Measurements from ENCODE around the gene TBL3. TPM values are rescaled to one million over a fixed set of nuclear protein-coding genes. Genes with fewer than 3 reads are reported as not detected.

TBL3 gene
- total and polyA plus RNA-seq, 2 experiments from 2014 or later = 67.3 to 94.7 TPM

GRCh38 chr16:2028620-2029220 is 56.9 kb downstream of the TBL3 start:
- Histone ChIP-seq H3K4me1 (ENCODE audit: low read depth) (peaks cover 4% of the 10 kb centered on the region), H3K27ac (no peak overlapping the region), H3K36me3 (no peaks in the 10 kb centered on the region), H3K4me3 (no peak overlapping the region), H3K27me3 (peaks cover 4% of the 10 kb centered on the region), H3K9me3 (ENCODE audit: low read depth) (no peaks in the 10 kb centered on the region)
- no peak for DNase-seq (ENCODE audit: low read depth in 1 of 2, low spot score in 1 of 2)
- TF ChIP-seq, protein P1, sequence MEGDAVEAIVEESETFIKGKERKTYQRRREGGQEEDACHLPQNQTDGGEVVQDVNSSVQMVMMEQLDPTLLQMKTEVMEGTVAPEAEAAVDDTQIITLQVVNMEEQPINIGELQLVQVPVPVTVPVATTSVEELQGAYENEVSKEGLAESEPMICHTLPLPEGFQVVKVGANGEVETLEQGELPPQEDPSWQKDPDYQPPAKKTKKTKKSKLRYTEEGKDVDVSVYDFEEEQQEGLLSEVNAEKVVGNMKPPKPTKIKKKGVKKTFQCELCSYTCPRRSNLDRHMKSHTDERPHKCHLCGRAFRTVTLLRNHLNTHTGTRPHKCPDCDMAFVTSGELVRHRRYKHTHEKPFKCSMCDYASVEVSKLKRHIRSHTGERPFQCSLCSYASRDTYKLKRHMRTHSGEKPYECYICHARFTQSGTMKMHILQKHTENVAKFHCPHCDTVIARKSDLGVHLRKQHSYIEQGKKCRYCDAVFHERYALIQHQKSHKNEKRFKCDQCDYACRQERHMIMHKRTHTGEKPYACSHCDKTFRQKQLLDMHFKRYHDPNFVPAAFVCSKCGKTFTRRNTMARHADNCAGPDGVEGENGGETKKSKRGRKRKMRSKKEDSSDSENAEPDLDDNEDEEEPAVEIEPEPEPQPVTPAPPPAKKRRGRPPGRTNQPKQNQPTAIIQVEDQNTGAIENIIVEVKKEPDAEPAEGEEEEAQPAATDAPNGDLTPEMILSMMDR (IDR thresholded peaks at IDR 0.05; ENCODE audit: low read depth, low read length) = no peak

GRCh38 chr16:2029350-2029749 is 57.5 kb downstream of the TBL3 start:
- H3K27me3 ChIP-seq = peaks cover 4% of the 10 kb centered on the region
- peaks cover 7% of the 10 kb centered on the region for H3K4me1 ChIP-seq (ENCODE audit: low read depth)
- no peaks in the 10 kb centered on the region for H3K9me3 ChIP-seq (ENCODE audit: low read depth)
- H3K4me3 ChIP-seq = no peak overlapping the region
- no peak overlapping the region for H3K27ac ChIP-seq
- no peaks in the 10 kb centered on the region for H3K36me3 ChIP-seq
- TF ChIP-seq, protein P1 (IDR thresholded peaks at IDR 0.05; ENCODE audit: low read depth, low read length) = no peak
- DNase-seq (ENCODE audit: low read depth in 1 of 2, low spot score in 1 of 2) = no peak

DNA sequence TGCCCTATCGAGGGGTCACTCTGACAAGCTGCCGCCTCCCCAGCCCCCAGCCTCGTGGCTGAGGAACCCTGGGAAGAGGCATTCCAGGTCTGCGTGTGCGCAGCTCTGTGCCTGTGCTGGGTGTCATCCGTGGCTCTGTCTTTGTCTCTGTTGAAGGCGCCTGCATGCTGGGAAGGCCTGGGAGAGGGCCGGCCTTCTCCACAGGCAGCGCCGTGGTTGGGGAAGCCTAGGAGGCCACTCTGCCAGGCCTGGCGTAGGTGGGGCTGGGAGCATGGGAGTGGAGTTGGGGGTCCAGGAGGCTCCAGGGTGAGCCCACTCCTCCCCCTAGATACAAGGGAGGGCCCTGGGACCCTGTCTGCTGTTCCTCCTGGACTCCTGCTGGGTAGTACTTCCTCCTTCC is 58.2 kb downstream of the TBL3 start:
- H3K27ac ChIP-seq = no peak overlapping the region
- H3K4me3 ChIP-seq = no peak overlapping the region
- DNase-seq (ENCODE audit: low read depth in 1 of 2, low spot score in 1 of 2) = no peak
- peaks cover 4% of the 10 kb centered on the region for H3K27me3 ChIP-seq
- no peaks in the 10 kb centered on the region for H3K36me3 ChIP-seq
- no peaks in the 10 kb centered on the region for H3K9me3 ChIP-seq (ENCODE audit: low read depth)
- H3K4me1 ChIP-seq (ENCODE audit: low read depth) = peaks cover 7% of the 10 kb centered on the region
- TF ChIP-seq, protein P1 (IDR thresholded peaks at IDR 0.05; ENCODE audit: low read depth, low read length) = no peak

GRCh38 chr16:2031081-2031577 is 59.3 kb downstream of the TBL3 start:
- peaks cover 4% of the 10 kb centered on the region for H3K27me3 ChIP-seq
- TF ChIP-seq, protein P1 (IDR thresholded peaks at IDR 0.05; ENCODE audit: low read depth, low read length) = no peak
- H3K9me3 ChIP-seq (ENCODE audit: low read depth) = no peaks in the 10 kb centered on the region
- H3K4me1 ChIP-seq (ENCODE audit: low read depth) = peaks cover 7% of the 10 kb centered on the region
- H3K4me3 ChIP-seq = no peak overlapping the region
- H3K36me3 ChIP-seq = no peaks in the 10 kb centered on the region
- DNase-seq (ENCODE audit: low read depth in 1 of 2, low spot score in 1 of 2) = no peak
- no peak overlapping the region for H3K27ac ChIP-seq

Other genes starting within 250 kb of the TBL3 start
- gene NME3, start 200.5 kb upstream of the TBL3 start, total RNA-seq = 72.2 and 106 TPM in 2 replicates
- gene NME3, start 200.5 kb upstream of the TBL3 start, polyA plus RNA-seq = 76.9 and 112 TPM in 2 replicates
- gene EME2, start 199.2 kb upstream of the TBL3 start, total RNA-seq = 19.3 and 42.7 TPM in 2 replicates
- gene EME2, start 199.2 kb upstream of the TBL3 start, polyA plus RNA-seq = 13.2 and 18.7 TPM in 2 replicates
- 188 and 195 TPM in 2 replicates for gene MRPS34, start 198.9 kb upstream of the TBL3 start, total RNA-seq
- gene MRPS34, start 198.9 kb upstream of the TBL3 start, polyA plus RNA-seq = 164 and 172 TPM in 2 replicates
- 90.5 and 101 TPM in 2 replicates for gene SPSB3, start 189.5 kb upstream of the TBL3 start, total RNA-seq
- 81.4 and 96.4 TPM in 2 replicates for gene SPSB3, start 189.5 kb upstream of the TBL3 start, polyA plus RNA-seq
- 151 and 166 TPM in 2 replicates for gene NUBP2, start 189.1 kb upstream of the TBL3 start, total RNA-seq
- 121 and 138 TPM in 2 replicates for gene NUBP2, start 189.1 kb upstream of the TBL3 start, polyA plus RNA-seq
- 1.2 and 2.1 TPM in 2 replicates for gene IGFALS, start 178.3 kb upstream of the TBL3 start, total RNA-seq
- 1.3 TPM in 1 of 2 replicates, not detected in the other for gene IGFALS, start 178.3 kb upstream of the TBL3 start, polyA plus RNA-seq
- 219 and 341 TPM in 2 replicates for gene HAGH, start 145.2 kb upstream of the TBL3 start, total RNA-seq
- gene HAGH, start 145.2 kb upstream of the TBL3 start, polyA plus RNA-seq = 163 and 169 TPM in 2 replicates
- 73.5 and 129 TPM in 2 replicates for gene FAHD1, start 144.8 kb upstream of the TBL3 start, total RNA-seq
- gene FAHD1, start 144.8 kb upstream of the TBL3 start, polyA plus RNA-seq = 48.0 and 55.3 TPM in 2 replicates
- 2.0 TPM in 1 of 2 replicates, not detected in the other for gene MEIOB, start 99.9 kb upstream of the TBL3 start, total RNA-seq
- 1.3 TPM in 1 of 2 replicates, not detected in the other for gene MEIOB, start 99.9 kb upstream of the TBL3 start, polyA plus RNA-seq
- not detected in 2 replicates for gene HS3ST6, start 53.6 kb upstream of the TBL3 start, total RNA-seq
- gene HS3ST6, start 53.6 kb upstream of the TBL3 start, polyA plus RNA-seq = not detected in 2 replicates
- gene MSRB1, start 28.9 kb upstream of the TBL3 start, total RNA-seq = 13.6 and 22.4 TPM in 2 replicates
- 27.8 and 35.1 TPM in 2 replicates for gene MSRB1, start 28.9 kb upstream of the TBL3 start, polyA plus RNA-seq
- gene RPL3L, start 17.4 kb upstream of the TBL3 start, total RNA-seq = not detected in 2 replicates
- gene RPL3L, start 17.4 kb upstream of the TBL3 start, polyA plus RNA-seq = 0.07 and 0.28 TPM in 2 replicates
- 291 and 575 TPM in 2 replicates for gene NDUFB10, start 12.5 kb upstream of the TBL3 start, total RNA-seq
- 485 and 518 TPM in 2 replicates for gene NDUFB10, start 12.5 kb upstream of the TBL3 start, polyA plus RNA-seq
- gene RPS2, start 7.2 kb upstream of the TBL3 start, total RNA-seq = 2,958 and 3,550 TPM in 2 replicates
- gene RPS2, start 7.2 kb upstream of the TBL3 start, polyA plus RNA-seq = 2,155 and 2,484 TPM in 2 replicates
- gene RNF151, start 5.2 kb upstream of the TBL3 start, total RNA-seq = 0.21 TPM in 1 of 2 replicates, not detected in the other
- gene RNF151, start 5.2 kb upstream of the TBL3 start, polyA plus RNA-seq = 0.38 and 0.54 TPM in 2 replicates
- gene NOXO1, start 9.4 kb downstream of the TBL3 start, total RNA-seq = 0.25 and 1.3 TPM in 2 replicates
- 0.80 and 1.2 TPM in 2 replicates for gene NOXO1, start 9.4 kb downstream of the TBL3 start, polyA plus RNA-seq
- 52.8 and 53.5 TPM in 2 replicates for gene GFER, start 12.1 kb downstream of the TBL3 start, total RNA-seq
- gene GFER, start 12.1 kb downstream of the TBL3 start, polyA plus RNA-seq = 43.8 and 46.9 TPM in 2 replicates
- gene SYNGR3, start 17.9 kb downstream of the TBL3 start, total RNA-seq = 27.2 and 28.5 TPM in 2 replicates
- 21.8 and 27.1 TPM in 2 replicates for gene SYNGR3, start 17.9 kb downstream of the TBL3 start, polyA plus RNA-seq
- 35.6 and 50.4 TPM in 2 replicates for gene ZNF598, start 37.8 kb downstream of the TBL3 start, total RNA-seq
- gene ZNF598, start 37.8 kb downstream of the TBL3 start, polyA plus RNA-seq = 28.8 and 34.5 TPM in 2 replicates
- gene NPW, start 47.7 kb downstream of the TBL3 start, total RNA-seq = 3.3 and 16.2 TPM in 2 replicates
- gene NPW, start 47.7 kb downstream of the TBL3 start, polyA plus RNA-seq = 13.4 and 38.6 TPM in 2 replicates
- 33.0 and 34.7 TPM in 2 replicates for gene NHERF2, start 54.8 kb downstream of the TBL3 start, total RNA-seq
- 37.4 and 50.7 TPM in 2 replicates for gene NHERF2, start 54.8 kb downstream of the TBL3 start, polyA plus RNA-seq
- 61.1 and 61.3 TPM in 2 replicates for gene NTHL1, start 75.8 kb downstream of the TBL3 start, total RNA-seq
- 51.3 and 62.7 TPM in 2 replicates for gene NTHL1, start 75.8 kb downstream of the TBL3 start, polyA plus RNA-seq
- 103 and 152 TPM in 2 replicates for gene TSC2, start 75.9 kb downstream of the TBL3 start, total RNA-seq
- 123 and 142 TPM in 2 replicates for gene TSC2, start 75.9 kb downstream of the TBL3 start, polyA plus RNA-seq
- 115 and 206 TPM in 2 replicates for gene PKD1, start 163.8 kb downstream of the TBL3 start, total RNA-seq
- 49.9 and 55.3 TPM in 2 replicates for gene PKD1, start 163.8 kb downstream of the TBL3 start, polyA plus RNA-seq
- 5.0 and 6.5 TPM in 2 replicates for gene RAB26, start 176.6 kb downstream of the TBL3 start, total RNA-seq
- 12.1 and 16.7 TPM in 2 replicates for gene RAB26, start 176.6 kb downstream of the TBL3 start, polyA plus RNA-seq
- gene TRAF7, start 183.7 kb downstream of the TBL3 start, total RNA-seq = 67.5 and 71.6 TPM in 2 replicates
- 32.3 and 37.4 TPM in 2 replicates for gene TRAF7, start 183.7 kb downstream of the TBL3 start, polyA plus RNA-seq
- 15.5 TPM in 2 replicates for gene CASKIN1, start 224.6 kb downstream of the TBL3 start, total RNA-seq
- gene CASKIN1, start 224.6 kb downstream of the TBL3 start, polyA plus RNA-seq = 14.3 and 15.4 TPM in 2 replicates
- gene MLST8, start 233.4 kb downstream of the TBL3 start, total RNA-seq = 81.4 and 100.0 TPM in 2 replicates
- 117 and 122 TPM in 2 replicates for gene MLST8, start 233.4 kb downstream of the TBL3 start, polyA plus RNA-seq
- 24.4 and 24.6 TPM in 2 replicates for gene BRICD5, start 238.8 kb downstream of the TBL3 start, total RNA-seq
- gene BRICD5, start 238.8 kb downstream of the TBL3 start, polyA plus RNA-seq = 16.0 and 21.8 TPM in 2 replicates
- 43.2 and 61.8 TPM in 2 replicates for gene PGP, start 242.8 kb downstream of the TBL3 start, total RNA-seq
- 41.9 and 57.9 TPM in 2 replicates for gene PGP, start 242.8 kb downstream of the TBL3 start, polyA plus RNA-seq

All from cardiac muscle cell (in vitro differentiated cells and primary cell).